GM20431 (cell line): ENCODE data around the gene PRPF31.
"Not testable (repeated sequence)": the region's sequence is repeated elsewhere in the genome, so short reads cannot be mapped to it uniquely, and the experiment has no call there.

Experiments used
- in situ Hi-C: fragments of 300-500 bp; cut with MseI, MboI; formaldehyde crosslinking; loops from one replicate; pipeline ENCODE4 v1.15.0; 2020; ENCODE audit warnings: low sequenced_read_pairs; ENCODE audit not compliant: unreplicated experiment

PRPF31 gene

DNA sequence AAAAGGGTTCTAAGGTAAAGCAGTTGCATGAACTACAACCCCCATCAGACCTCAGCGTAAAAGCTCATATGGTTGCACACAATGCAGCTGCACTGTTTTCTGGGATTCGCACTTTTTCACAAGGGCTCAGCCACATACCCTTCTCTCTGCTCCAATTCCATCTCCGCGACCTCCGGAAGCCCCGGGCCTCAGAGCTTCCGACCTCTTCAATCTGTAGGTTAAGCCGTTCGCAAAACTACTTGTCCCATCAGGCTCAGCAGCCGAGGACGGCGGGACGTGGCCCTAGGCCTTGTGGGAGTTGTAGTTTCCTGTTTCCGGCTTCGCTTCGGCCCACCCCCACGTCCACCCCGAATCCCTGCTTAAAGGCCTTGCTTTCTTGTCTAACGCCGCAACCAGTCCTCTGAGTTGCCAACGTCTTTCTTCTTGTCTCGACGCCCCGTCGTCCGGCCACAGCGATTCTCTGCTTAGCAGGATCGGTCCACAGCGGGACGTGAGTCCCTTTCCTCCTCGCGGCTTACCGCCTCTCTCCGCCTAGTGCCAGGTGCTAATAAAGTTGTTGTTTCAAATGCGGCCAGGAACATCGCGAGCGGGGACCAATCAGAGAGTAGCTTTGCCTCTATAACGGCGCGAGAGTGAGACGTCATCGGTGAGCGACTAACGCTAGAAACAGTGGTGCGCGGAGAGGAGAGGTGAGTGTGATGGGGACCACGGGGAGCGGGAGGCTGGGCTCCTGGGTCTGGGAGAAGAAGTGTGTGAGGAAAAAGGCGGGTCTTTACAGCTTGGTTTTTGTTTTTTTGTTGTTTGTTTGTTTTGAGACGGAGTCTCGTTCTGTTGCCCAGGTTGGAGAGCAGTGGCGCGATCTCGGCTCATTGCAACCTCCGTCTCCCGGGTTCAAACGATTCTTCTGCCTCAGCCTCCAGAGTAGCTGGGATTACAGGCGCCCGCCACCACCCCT is at the start of gene PRPF31, which contains the start of gene TFPT:
Gene PRPF31, plus strand, starts transcription at position 646 of the 955 bp plus-strand sequence. CDS start 2,525 bp downstream, outside the sequence.
Gene TFPT, minus strand, starts transcription at position 549 of the 955 bp plus-strand sequence. Its CDS starts 388 bp downstream, at position 161.
- in situ Hi-C loops, result no loop called here

DNA sequence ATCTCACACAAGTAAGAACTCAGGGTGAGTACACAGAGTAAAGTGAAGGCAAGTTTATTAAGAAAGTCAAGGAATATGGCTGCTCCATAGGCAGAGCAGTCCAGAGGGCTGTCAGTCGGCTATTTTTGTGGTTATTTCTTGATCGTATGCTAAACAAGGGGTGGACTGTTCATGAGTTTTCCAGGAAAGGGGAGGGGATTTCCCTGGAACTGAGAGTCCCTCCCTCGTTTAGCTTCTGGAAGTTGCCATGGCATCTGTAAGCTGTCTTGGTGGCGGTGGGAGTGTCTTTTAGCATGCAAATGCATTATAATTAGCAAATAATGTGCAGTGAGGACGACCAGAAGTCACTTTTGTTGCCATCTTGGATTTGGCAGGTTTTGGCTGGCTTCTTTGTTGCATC is 46.1 kb upstream of the PRPF31 start:
- in situ Hi-C loops, result no loop called here

GRCh38 chr19:54073829-54074228 is 41.7 kb upstream of the PRPF31 start:
- in situ Hi-C loops, result no loop called here

DNA sequence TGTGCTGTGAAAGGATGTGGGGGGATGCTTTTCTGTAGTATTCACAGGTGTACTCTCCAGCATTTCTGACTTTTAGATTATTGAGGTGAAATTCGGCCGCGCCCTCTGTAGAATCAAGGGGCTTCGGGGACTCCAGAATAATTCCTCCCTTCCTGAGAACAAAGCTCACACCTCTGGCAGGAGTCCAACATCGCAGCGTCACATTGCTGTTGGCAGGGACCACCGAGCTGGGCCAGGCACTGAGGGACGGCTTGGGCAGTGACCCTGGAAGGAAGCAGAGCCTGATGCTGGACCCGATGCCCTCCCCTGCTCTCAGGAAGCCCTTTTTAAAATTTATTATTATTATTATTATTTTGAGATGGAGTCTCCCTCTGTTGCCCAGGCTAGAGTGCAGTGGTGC is 40.7 kb upstream of the PRPF31 start:
- in situ Hi-C loops, result no loop called here

DNA sequence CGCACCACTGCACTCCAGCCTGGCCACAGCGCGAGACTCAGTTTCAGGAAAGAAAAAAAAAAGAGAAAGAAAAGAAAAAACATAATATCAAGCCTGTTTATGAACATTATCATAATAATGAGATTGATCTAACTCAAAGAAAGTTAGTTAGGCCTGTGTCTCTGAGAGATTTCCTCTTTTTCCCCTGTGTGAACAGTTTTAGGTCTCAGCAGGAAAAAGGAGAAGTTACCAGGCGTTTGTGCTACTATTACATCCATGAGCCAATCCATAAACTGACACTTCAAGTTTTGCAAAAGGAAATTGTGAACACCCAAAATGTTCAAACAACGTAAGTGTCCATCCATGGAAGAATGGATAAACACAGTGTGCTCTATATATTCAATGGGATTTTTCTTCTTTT is 38.2 kb upstream of the PRPF31 start:
- in situ Hi-C loops, result no loop called here

GRCh38 chr19:54081032-54081431 is 34.5 kb upstream of the PRPF31 start, which contains the start of gene TARM1:
TSS of gene TARM1 (minus strand) at chr19:54081365. CDS start at chr19:54081340, 25 bp downstream.
- in situ Hi-C loops, result no loop called here

DNA sequence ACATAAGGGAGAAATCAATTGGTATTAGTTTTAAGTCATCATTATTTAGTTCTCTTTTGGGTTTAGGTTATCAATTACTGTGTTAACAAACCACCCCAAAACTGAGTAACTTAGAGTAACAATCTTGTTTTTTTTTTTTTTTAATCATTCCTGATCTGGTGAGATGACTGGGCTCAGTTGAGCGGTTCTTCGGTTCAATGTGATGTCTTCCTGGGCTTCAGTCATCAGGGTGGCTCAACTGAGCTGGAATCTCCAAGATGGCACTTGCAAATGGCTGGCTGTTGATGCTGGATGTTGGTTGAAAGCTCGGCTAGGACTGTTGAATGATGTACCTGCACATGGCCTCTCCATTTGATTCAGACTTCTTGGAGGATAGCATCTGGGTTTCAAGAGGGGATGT is 31.1 kb upstream of the PRPF31 start:
- in situ Hi-C loops, result no loop called here

- in situ Hi-C loops, result no loop called here
Observed at GRCh38 chr19:54094426-54095000, 21.0 kb upstream of the PRPF31 start.

GRCh38 chr19:54095136-54095858 is 20.3 kb upstream of the PRPF31 start:
- in situ Hi-C loops, result no loop called here

DNA sequence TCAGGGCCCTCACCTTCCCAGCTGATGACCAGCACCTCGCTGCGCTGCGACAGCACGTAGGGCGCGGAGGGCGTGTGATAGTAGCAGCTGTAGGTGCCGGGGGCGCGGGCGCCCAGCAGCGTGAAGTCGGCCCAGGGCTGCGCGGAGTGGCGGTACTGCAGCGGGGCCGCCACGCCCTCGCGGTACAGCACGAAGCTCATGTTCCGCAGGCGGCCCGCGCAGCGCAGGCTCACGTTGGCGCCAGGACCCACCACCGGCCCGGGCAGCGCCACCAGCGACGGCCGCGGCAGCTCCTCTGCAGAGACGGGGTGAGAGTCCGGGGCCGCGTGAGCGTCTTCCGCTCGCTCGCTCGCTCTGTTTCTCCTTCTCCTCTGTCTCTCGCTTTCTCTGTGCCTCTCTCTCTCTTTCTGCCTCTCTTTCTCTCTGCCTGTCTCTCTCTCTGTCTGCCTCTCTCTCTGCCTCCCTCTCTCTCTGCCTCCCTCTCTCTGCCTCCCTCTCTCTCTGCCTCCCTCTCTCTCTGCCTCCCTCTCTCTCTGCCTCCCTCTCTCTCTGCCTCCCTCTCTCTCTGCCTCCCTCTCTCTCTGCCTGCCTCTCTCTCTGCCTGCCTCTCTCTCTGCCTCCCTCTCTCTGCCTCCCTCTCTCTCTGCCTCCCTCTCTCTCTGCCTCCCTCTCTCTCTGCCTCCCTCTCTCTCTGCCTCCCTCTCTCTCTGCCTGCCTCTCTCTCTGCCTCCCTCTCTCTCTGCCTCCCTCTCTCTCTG is 19.5 kb upstream of the PRPF31 start:
- in situ Hi-C loops, result not testable (repeated sequence)

DNA sequence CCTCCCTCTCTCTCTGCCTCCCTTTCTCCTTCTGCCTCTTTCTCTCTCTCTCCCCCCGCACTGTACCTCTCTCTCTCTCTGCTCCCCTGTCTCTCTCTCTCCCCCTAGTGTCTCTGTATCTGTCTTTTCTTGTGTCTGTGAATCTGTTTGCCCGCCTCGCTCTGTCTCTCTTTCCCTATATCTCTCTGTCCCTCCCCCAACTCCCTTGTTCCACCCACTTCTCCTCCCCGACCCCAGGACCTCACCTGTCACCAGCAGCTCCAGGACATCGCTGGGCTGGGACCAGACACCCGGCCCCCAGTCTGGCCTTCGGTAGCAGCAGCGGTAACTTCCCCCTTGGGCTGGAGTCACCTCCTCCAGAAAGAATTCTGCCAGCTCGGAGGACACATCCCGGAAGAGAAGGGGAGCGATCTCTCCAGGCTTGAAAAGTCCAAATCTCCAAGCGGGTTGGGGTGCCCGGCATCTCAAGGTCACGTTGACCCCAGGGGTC is 18.9 kb upstream of the PRPF31 start:
- in situ Hi-C loops, result no loop called here

DNA sequence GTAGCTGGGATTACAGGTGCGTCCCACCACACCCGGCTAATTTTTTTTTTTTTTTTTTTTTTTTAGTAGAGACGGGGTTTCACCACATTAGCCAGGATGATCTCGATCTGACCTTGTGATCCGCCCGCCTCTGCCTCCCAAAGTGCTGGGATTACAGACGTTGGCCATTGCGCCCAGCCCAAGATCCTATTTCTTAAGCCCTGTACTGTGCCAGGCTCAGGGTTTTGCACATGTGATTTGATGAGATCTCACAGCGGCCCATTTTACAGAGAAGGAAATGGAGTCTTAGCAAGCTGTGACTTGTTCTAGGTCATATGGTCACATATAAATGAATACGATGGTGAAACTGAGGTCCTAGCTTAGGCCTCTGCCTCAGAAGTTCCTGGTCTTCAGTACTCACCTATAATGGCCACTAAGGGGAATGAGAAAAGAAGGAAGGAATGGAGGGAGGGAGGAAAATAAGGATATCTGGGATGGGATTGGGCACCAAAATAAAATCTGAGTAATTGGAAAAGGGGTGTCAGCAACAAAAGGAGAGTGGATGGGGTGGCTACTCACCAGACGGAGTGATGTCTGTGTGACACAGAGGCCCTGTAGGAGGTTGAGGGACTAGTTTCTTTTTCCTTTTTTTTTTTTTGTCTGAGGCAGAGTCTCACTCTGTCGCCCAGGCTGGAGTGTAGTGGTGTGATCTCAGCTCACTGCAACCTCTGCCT is 16.2 kb upstream of the PRPF31 start:
- in situ Hi-C loops, result no loop called here

DNA sequence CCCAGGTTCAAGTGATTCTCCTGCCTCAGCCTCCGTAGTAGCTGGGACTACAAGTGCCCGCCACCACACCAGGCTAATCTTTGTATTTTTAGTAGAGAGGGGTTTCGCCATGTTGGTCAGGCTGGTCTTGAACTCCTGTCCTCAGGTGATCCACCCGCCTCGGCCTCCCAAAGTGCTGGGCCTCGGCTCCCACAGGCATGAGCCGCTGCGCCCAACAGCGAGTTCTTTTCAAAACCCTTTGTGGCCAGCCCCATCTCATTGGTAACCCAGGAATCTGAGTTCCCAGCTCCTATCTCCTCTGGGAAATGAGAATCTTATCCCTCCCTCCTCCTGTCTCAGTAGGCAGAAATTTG is 15.7 kb upstream of the PRPF31 start:
- in situ Hi-C loops, result not testable (repeated sequence)

- in situ Hi-C loops, result no loop called here
Observed at GRCh38 chr19:54100561-54100960, 15.0 kb upstream of the PRPF31 start, which contains the start of gene OSCAR. TSS of gene OSCAR (minus strand) at chr19:54100803. CDS start at chr19:54100792, 11 bp downstream.

- in situ Hi-C loops, result no loop called here
Observed at GRCh38 chr19:54102421-54103169, 13.0 kb upstream of the PRPF31 start, which contains the start of gene NDUFA3. TSS of gene NDUFA3 (plus strand) at chr19:54102855. CDS start at chr19:54102879, 24 bp downstream.

DNA sequence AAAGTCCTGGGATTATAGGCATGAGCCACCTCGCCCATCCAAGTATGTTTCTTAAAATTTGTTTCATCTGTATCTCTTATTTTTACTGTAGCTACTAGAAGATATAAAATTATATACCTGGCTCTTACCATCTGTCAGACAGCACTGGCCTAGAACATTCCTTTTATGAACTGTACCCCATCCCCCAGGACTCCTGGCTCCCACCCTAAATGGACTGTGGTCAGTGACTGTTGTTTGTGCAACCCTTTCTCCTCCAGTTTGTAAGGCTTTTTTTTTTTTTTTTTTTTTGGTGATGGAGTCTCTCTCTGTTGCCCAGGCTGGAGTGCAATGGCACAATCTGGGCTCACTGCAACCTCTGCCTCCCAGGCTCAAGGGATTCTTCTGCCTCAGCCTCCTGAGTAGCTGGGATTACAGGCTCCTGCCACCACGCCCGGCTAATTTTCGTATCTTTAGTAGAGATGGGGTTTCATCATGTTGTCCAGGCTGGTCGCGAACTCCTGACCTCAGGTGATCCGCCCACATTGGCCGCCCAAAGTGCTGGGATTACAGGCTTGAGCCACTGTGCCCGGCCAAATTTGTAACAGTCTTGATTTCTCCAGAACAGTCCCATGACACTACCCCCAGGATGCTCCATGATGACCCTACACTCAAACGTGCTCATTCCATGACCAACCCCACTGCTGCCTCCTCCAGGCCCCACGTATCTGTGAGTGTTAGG is 10.4 kb upstream of the PRPF31 start:
- in situ Hi-C loops, result no loop called here

DNA sequence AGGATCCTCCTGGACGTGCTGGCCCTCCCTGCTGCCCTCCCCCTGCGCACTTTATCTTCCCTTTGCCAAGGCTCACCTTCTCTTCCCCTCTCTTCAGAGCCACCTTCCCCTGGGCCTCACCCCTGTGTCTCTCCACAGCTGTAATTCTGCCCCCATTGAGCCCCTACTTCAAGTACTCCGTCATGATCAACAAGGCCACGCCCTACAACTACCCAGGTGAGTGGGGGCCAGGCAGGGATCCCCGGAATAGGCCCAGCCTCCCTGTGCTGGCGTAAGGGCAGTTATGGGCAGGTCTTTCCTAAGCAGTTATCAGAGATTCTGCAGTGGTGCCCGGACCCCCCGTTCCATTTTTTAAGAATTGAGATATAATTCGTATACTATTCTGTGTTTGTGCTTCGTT is 9.8 kb upstream of the PRPF31 start:
- in situ Hi-C loops, result no loop called here

DNA sequence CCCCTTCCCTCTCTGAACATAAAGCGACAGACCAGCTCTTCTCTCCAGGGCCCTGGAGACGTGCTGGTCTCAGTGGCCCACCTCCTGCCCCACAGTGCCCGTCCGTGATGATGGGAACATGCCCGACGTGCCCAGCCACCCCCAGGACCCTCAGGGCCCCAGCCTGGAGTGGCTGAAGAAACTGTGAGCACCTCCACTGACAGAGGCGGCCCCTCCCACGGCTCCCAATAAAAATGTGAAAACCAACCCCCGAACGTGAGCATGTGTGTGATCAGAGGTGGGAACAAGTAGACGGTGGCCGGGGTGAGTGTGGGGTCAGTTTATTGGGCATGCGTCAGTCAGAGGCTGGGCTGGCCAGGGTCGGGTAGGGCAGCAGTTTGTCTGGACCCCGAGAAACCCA is 8.8 kb upstream of the PRPF31 start:
- in situ Hi-C loops, result no loop called here
